ENCODE measurements around the gene DPP4.

The DPP4 gene

DNA sequence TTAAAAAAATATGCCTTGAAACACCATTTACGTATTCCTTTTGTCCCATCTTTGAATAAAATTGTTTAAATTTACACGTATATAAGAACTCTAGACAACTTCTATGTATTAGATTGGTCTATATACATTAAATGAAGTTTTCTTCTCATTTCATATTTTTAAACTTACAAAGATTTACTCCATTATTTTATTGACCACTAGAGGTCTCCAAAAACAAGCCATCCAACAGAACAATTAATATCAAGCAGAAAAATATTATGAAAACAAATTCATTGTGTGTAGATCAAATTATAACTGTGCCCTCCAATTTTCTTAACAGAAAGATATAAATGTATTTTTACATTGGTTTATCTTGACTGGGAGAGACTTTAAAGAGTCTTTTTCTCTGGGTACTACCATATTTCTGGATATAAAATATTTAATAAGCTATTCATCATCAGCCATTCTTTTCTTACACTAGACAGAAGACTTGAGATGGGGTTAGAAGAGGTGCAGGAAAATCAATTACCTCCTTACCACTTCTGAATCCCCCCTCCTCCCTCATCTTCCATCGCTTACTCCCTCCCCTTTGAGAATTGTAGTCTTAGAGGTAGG lies 66.5 kb downstream of the DPP4 start:
- TF ChIP-seq, protein P1, sequence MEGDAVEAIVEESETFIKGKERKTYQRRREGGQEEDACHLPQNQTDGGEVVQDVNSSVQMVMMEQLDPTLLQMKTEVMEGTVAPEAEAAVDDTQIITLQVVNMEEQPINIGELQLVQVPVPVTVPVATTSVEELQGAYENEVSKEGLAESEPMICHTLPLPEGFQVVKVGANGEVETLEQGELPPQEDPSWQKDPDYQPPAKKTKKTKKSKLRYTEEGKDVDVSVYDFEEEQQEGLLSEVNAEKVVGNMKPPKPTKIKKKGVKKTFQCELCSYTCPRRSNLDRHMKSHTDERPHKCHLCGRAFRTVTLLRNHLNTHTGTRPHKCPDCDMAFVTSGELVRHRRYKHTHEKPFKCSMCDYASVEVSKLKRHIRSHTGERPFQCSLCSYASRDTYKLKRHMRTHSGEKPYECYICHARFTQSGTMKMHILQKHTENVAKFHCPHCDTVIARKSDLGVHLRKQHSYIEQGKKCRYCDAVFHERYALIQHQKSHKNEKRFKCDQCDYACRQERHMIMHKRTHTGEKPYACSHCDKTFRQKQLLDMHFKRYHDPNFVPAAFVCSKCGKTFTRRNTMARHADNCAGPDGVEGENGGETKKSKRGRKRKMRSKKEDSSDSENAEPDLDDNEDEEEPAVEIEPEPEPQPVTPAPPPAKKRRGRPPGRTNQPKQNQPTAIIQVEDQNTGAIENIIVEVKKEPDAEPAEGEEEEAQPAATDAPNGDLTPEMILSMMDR (IDR thresholded peaks at IDR 0.05; ENCODE audit: borderline replicate concordance, control extremely low read depth, extremely low read depth, insufficient read depth, missing control alignments), result peak; percentile 3
- in situ Hi-C loops (cut with MboI; ENCODE audit: low sequenced_read_pairs, unreplicated experiment), result loop anchor here (10.0 kb wide), 1 partner anchor 117 kb away; no protein-coding TSS in a partner anchor
- no peak for DNase-seq (ENCODE audit: low spot score)

DNA sequence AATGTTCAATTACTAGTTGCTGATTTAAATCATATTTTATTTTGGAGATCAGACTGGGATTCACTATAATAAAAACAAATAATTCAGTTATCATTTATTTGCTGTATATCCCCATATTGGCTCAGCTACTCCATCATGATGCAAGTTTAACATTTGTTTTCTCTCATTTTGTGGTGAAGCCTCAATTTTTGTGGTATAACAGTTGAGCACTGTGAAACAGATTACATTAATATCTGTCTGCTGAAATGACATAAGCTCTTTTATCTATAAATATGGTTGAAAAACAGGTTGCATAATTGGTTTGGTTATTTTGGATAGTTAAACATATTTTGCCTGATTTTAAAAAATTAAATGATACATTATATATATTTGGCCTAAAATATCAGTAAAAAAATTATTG lies 67.7 kb downstream of the DPP4 start:
- TF ChIP-seq, protein P1 (IDR thresholded peaks at IDR 0.05; ENCODE audit: borderline replicate concordance, control extremely low read depth, extremely low read depth, insufficient read depth, missing control alignments), result no peak
- no peak for DNase-seq (ENCODE audit: low spot score)
- in situ Hi-C loops (cut with MboI; ENCODE audit: low sequenced_read_pairs, unreplicated experiment), result loop anchor here (10.0 kb wide), 1 partner anchor 118 kb away; no protein-coding TSS in a partner anchor

DNA sequence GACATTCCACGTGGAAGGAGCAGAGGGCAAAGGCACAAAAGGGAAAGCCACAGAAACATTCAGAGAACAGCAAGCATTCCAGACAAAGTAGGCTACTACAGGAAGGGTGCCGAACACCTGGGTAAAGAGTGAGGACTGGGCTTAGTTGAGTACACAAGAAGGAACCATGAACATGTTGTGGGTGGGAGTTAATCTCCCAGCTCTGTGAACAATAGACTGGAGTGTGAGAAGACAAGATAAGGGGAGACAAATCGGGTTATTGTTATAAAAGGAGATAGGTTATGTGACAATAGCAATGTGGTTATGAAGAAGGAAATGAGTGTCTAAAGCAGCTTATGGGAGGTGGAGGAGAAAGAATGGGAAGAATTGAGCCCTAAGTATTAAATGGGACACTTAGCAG lies 70.0 kb downstream of the DPP4 start:
- TF ChIP-seq, protein P1 (IDR thresholded peaks at IDR 0.05; ENCODE audit: borderline replicate concordance, control extremely low read depth, extremely low read depth, insufficient read depth, missing control alignments), result no peak
- in situ Hi-C loops (cut with MboI; ENCODE audit: low sequenced_read_pairs, unreplicated experiment), result loop anchor here (10.0 kb wide), 1 partner anchor 121 kb away; no protein-coding TSS in a partner anchor
- DNase-seq (ENCODE audit: low spot score), result no peak

DNA sequence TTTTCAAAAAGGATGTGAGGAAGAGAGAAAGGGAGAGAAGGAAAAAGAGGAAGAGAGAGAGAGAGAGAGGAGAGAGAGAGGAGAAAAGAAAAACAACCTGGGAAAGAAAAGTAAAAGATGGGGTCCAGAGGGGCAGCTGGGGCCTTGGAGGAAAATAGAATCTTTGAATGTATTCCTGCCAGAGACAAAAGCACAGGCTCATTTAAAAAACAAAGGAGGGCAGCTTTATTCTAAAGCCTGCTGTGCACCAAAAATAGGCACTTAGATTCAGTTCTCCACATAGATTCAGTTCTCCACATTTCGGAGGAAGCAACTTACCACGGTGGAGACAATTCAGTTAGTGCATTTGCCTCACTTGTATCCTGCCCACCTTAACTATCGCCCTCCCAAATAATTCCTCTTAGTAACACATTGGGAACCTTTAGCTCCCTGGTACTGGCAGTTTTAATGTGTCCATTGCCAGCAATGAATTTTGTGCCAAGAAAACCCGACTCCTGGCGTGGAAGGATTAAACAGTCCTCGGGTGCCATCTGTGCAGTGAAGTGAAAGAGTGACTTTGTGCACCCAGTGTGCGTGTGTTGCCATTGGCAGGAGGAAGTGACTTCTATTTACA lies 71.3 kb downstream of the DPP4 start:
- DNase-seq (ENCODE audit: low spot score), result no peak
- in situ Hi-C loops (cut with MboI; ENCODE audit: low sequenced_read_pairs, unreplicated experiment), result loop anchor here (10.0 kb wide), 1 partner anchor 122 kb away; no protein-coding TSS in a partner anchor
- TF ChIP-seq, protein P1 (IDR thresholded peaks at IDR 0.05; ENCODE audit: borderline replicate concordance, control extremely low read depth, extremely low read depth, insufficient read depth, missing control alignments), result no peak

DNA sequence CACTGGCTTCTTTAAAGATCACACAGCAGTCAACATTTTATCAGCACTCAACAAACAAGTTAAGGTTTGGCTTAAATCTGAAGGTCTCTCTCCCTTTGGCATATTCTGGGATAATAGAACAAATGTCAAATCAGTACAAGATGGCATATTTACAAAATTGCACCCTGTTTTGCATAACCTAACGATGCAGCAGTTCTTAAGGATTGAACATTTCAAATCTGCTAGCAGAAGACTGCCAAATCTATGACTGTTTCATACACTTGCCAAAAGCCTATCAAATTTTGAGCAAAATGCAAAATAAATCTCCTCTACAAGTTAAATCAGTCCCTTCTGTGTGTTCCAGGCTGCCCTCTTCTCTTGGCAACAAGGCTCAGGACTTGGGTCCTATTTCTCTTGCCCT lies 73.6 kb downstream of the DPP4 start:
- in situ Hi-C loops (cut with MboI; ENCODE audit: low sequenced_read_pairs, unreplicated experiment), result loop anchor here (10.0 kb wide), 1 partner anchor 124 kb away; no protein-coding TSS in a partner anchor
- TF ChIP-seq, protein P1 (IDR thresholded peaks at IDR 0.05; ENCODE audit: borderline replicate concordance, control extremely low read depth, extremely low read depth, insufficient read depth, missing control alignments), result no peak
- DNase-seq (ENCODE audit: low spot score), result no peak

DNA sequence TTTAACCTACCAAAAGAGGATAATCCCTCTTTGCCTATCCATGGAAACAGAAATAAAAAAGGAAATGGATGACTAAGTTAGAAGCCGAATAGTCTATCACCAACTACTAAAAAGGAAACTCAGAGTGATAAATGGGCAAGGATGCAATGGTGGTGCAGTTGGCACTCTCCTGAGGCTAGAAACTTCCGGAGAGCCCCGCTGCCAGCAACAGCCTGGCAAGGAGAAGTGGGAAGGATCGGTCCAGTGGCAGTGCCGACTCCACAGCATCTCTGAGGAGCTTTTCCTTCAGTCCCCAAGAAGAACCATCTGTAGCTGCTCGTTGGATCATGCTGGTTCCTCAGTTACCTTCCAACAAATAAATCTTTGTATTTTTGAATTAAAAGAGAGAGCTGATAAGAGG lies 74.7 kb downstream of the DPP4 start:
- TF ChIP-seq, protein P1 (IDR thresholded peaks at IDR 0.05; ENCODE audit: borderline replicate concordance, control extremely low read depth, extremely low read depth, insufficient read depth, missing control alignments), result no peak
- in situ Hi-C loops (cut with MboI; ENCODE audit: low sequenced_read_pairs, unreplicated experiment), result no loop called here
- no peak for DNase-seq (ENCODE audit: low spot score)

All from GM13976 (cell line).